IMR-90 (cell line): ENCODE measurements around the gene PRKAG1. TPM values are rescaled to one million over a fixed set of nuclear protein-coding genes. Genes with fewer than 3 reads are reported as not detected.

Source experiments
- ATAC-seq: fragments of 200-7000 bp; cut with Tn5 transposase; 2 replicates; pipeline ENCODE4 v1.9.1; 2020; ENCODE audit warnings: low read depth, mild to moderate bottlenecking, moderate library complexity
- BruUV-seq: library from RNA; stranded (reverse); fragments of 400-500 nt; replicated peaks from 2 replicates; lab custom pipeline; 2021; lab: Mats Ljungman, UMichigan
- CTCF ChIA-PET: fragments of 300-600 bp; formaldehyde crosslinking; extraction: SDS; loops from one replicate; lab custom pipeline; 2021; ENCODE audit warnings: antibody characterized with exemption; lab: Yijun Ruan, JAX
- POLR2A ChIA-PET: fragments of 300-600 bp; sonication (Branson Sonifier 250); formaldehyde crosslinking; loops from one replicate; lab custom pipeline; 2022; ENCODE audit warnings: antibody characterized with exemption; ENCODE audit not compliant: unreplicated experiment; lab: Charles Lee
- DNase-seq: peaks from one replicate; pipeline ENCODE4 v3.0.0; 2013
- H2AFZ ChIP-seq: replicated peaks from 2 replicates; pipeline ENCODE3; 2013; ENCODE audit warnings: low read length, mild to moderate bottlenecking; ENCODE audit not compliant: poor library complexity
- H2AK5ac ChIP-seq: 2 replicates; pipeline ENCODE4 v1.6.1; 2013; ENCODE audit warnings: low read depth, low read length, inconsistent platforms
- H2AK9ac ChIP-seq: replicated peaks from 2 replicates; pipeline ENCODE3; 2013; ENCODE audit warnings: mild to moderate bottlenecking, low read depth, low read length, moderate library complexity; ENCODE audit not compliant: poor library complexity
- H2BK120ac ChIP-seq: 2 replicates; pipeline ENCODE4 v1.6.1; 2013; ENCODE audit warnings: low read depth, low read length, inconsistent platforms
- H2BK15ac ChIP-seq: 3 replicates; pipeline ENCODE4 v1.6.1; 2013; ENCODE audit warnings: low read depth, low read length, inconsistent platforms
- H2BK20ac ChIP-seq: 2 replicates; pipeline ENCODE4 v1.6.1; 2013; ENCODE audit warnings: low read depth, mild to moderate bottlenecking, inconsistent platforms, low read length, moderate library complexity
- H2BK5ac ChIP-seq: 2 replicates; pipeline ENCODE4 v1.6.1; 2013; ENCODE audit warnings: mild to moderate bottlenecking, low read depth, low read length, inconsistent platforms; ENCODE audit not compliant: poor library complexity, severe bottlenecking
- H3K14ac ChIP-seq: replicated peaks from 2 replicates; pipeline ENCODE4 v1.6.1; 2013; ENCODE audit warnings: low read depth, low read length, inconsistent platforms
- H3K18ac ChIP-seq: 2 replicates; pipeline ENCODE4 v1.6.1; 2013; ENCODE audit warnings: low read depth, low read length, control low read depth
- H3K23ac ChIP-seq: 2 replicates; pipeline ENCODE4 v1.6.1; 2013; ENCODE audit warnings: low read depth, low read length, inconsistent platforms
- H3K27ac ChIP-seq: 2 replicates; pipeline ENCODE4 v1.5.1; 2013; ENCODE audit warnings: mild to moderate bottlenecking, control low read depth, low read length; ENCODE audit not compliant: insufficient read depth
- H3K27me3 ChIP-seq: 2 replicates; pipeline ENCODE4 v1.6.1; 2013; ENCODE audit warnings: low read length; ENCODE audit not compliant: control insufficient read depth, insufficient read depth
- H3K36me3 ChIP-seq: 2 replicates; pipeline ENCODE4 v1.6.1; 2013; ENCODE audit warnings: low read length, mixed read lengths; ENCODE audit not compliant: control insufficient read depth, insufficient read depth
- H3K4ac ChIP-seq: 2 replicates; pipeline ENCODE4 v1.6.1; 2013; ENCODE audit warnings: low read depth, low read length, inconsistent platforms
- H3K4me1 ChIP-seq: 2 replicates; pipeline ENCODE4 v1.6.1; 2013; ENCODE audit warnings: low read length, mixed read lengths; ENCODE audit not compliant: control insufficient read depth, insufficient read depth
- H3K4me2 ChIP-seq: 2 replicates; pipeline ENCODE4 v1.6.1; 2013; ENCODE audit warnings: low read depth, mild to moderate bottlenecking, control low read depth, low read length, moderate library complexity
- H3K4me3 ChIP-seq: 2 replicates; pipeline ENCODE4 v1.5.1; 2013; ENCODE audit warnings: low read depth, mild to moderate bottlenecking, control low read depth, low read length, moderate library complexity; ENCODE audit not compliant: insufficient read depth
- H3K56ac ChIP-seq: 2 replicates; pipeline ENCODE4 v1.6.1; 2013; ENCODE audit warnings: low read length, inconsistent platforms; ENCODE audit not compliant: insufficient read depth; ENCODE audit errors: extremely low read depth
- H3K79me1 ChIP-seq, 2 experiments: 2 replicates each; pipeline ENCODE4 v1.6.1; 2013; ENCODE audit warnings: low read length in 2 of 2, inconsistent platforms in 1 of 2, low read depth in 1 of 2
- H3K9ac ChIP-seq: 2 replicates; pipeline ENCODE4 v1.6.1; 2013; ENCODE audit warnings: low read depth, low read length, control low read depth
- H3K9me1 ChIP-seq: 2 replicates; pipeline ENCODE4 v1.6.1; 2013; ENCODE audit warnings: low read length, inconsistent platforms; ENCODE audit not compliant: insufficient read depth
- H3K9me3 ChIP-seq: 2 replicates; pipeline ENCODE4 v1.6.1; 2013; ENCODE audit warnings: low read length; ENCODE audit not compliant: control insufficient read depth, insufficient read depth
- H4K20me1 ChIP-seq: 2 replicates; pipeline ENCODE4 v1.6.1; 2013; ENCODE audit warnings: low read length, inconsistent platforms; ENCODE audit not compliant: insufficient read depth
- H4K5ac ChIP-seq: 2 replicates; pipeline ENCODE4 v1.6.1; 2013; ENCODE audit warnings: mild to moderate bottlenecking, low read depth, low read length, control low read depth
- H4K8ac ChIP-seq, 2 experiments: 2 replicates each; pipeline ENCODE4 v1.6.1; 2013; ENCODE audit warnings: low read depth in 2 of 2, low read length in 2 of 2, control low read depth in 1 of 2, inconsistent platforms in 1 of 2
- H4K91ac ChIP-seq: 2 replicates; pipeline ENCODE4 v1.6.1; 2013; ENCODE audit warnings: low read depth, low read length, inconsistent platforms; ENCODE audit not compliant: insufficient read depth
- BHLHE40 ChIP-seq: fragments of 150-350 bp; IDR thresholded peaks from 2 replicates; pipeline ENCODE4 v1.6.1; 2016; ENCODE audit warnings: mild to moderate bottlenecking, low read depth, low read length
- CHD1 ChIP-seq: IDR thresholded peaks from 2 replicates; pipeline ENCODE4 v1.6.1; 2012; ENCODE audit warnings: low read depth, low read length, improper control_type of control experiment
- MAFK ChIP-seq: IDR thresholded peaks from 2 replicates; pipeline ENCODE4 v1.6.1; 2012; ENCODE audit warnings: low read depth, low read length, improper control_type of control experiment
- MAZ ChIP-seq: IDR thresholded peaks from 2 replicates; pipeline ENCODE4 v1.6.1; 2012; ENCODE audit warnings: low read depth, mild to moderate bottlenecking, low read length, improper control_type of control experiment, moderate library complexity, borderline replicate concordance
- NFE2L2 ChIP-seq: fragments of 150-350 bp; IDR thresholded peaks from 2 replicates; pipeline ENCODE4 v1.6.1; 2016; ENCODE audit warnings: low read depth, mild to moderate bottlenecking, low read length
- POLR2A ChIP-seq: IDR thresholded peaks from 2 replicates; pipeline ENCODE4 v1.6.1; 2012; ENCODE audit warnings: mild to moderate bottlenecking, low read depth, low read length
- RAD21 ChIP-seq: IDR thresholded peaks from 2 replicates; pipeline ENCODE4 v1.6.1; 2012; ENCODE audit warnings: low read length, improper control_type of control experiment
- RCOR1 ChIP-seq: IDR thresholded peaks from 2 replicates; pipeline ENCODE4 v1.6.1; 2012; ENCODE audit warnings: mild to moderate bottlenecking, low read length, improper control_type of control experiment; ENCODE audit not compliant: insufficient replicate concordance
- RFX5 ChIP-seq: IDR thresholded peaks from 2 replicates; pipeline ENCODE4 v1.8.0; 2012; ENCODE audit warnings: low read depth, mild to moderate bottlenecking, low read length, moderate library complexity
- WGBS, 2 experiments: methylation state at CpG; one replicate each; pipeline versions ENCODE4 v1.1.5 to v1.1.7; 2013; ENCODE audit warnings: missing lambda C conversion rate in 2 of 2; ENCODE audit not compliant: insufficient read length in 1 of 2; ENCODE audit errors: extremely low coverage in 2 of 2; 5-methylcytosine and 5-hydroxymethylcytosine counted together
- dilution Hi-C: fragments of 300-500 bp; cut with HindIII; formaldehyde crosslinking; loops from one replicate; pipeline ENCODE4 v1.14.3; 2018; ENCODE audit warnings: low sequenced_read_pairs; ENCODE audit not compliant: unreplicated experiment
- in situ Hi-C: fragments of 300-500 bp; cut with MboI; formaldehyde crosslinking; loops from 3 replicates; pipeline ENCODE4 v1.14.3; 2019; ENCODE audit warnings: low sequenced_read_pairs, inconsistent platforms, mixed read lengths
- intact Hi-C: fragments of 100-400 bp; cut with micrococcal nuclease; formaldehyde crosslinking; loops from 2 replicates; pipeline ENCODE4 v1.10.0; 2022
- polyA plus RNA-seq, 3 experiments: library from polyadenylated mRNA; depleted of rRNA; stranded (reverse); fragments of >200 nt; gene quantifications; 2 replicates each; pipeline ENCODE4 v1.2.3, GENCODE V29; 2012; ENCODE audit warnings: low replicate concordance in 1 of 3
- total RNA-seq: library from RNA; depleted of rRNA; stranded (reverse); fragments of >200 nt; gene quantifications from 2 replicates; pipeline ENCODE4 v1.2.3, GENCODE V29; 2012
- TF ChIP-seq, protein P1 (sequence below): fragments of 150-350 bp; IDR thresholded peaks from 2 replicates; pipeline ENCODE4 v1.6.1; 2017; ENCODE audit warnings: mild to moderate bottlenecking, antibody characterized with exemption, low read length, low read depth
- TF ChIP-seq, protein P2 (sequence below): conservative IDR thresholded peaks from 2 replicates; pipeline ENCODE4 v1.5.1; 2012; ENCODE audit warnings: mild to moderate bottlenecking, low read depth, low read length, improper control_type of control experiment

The PRKAG1 gene
- total and polyA plus RNA-seq, 2 of the 4 experiments (the other 2 are of a cell fraction), result 81.1 to 106 TPM

DNA sequence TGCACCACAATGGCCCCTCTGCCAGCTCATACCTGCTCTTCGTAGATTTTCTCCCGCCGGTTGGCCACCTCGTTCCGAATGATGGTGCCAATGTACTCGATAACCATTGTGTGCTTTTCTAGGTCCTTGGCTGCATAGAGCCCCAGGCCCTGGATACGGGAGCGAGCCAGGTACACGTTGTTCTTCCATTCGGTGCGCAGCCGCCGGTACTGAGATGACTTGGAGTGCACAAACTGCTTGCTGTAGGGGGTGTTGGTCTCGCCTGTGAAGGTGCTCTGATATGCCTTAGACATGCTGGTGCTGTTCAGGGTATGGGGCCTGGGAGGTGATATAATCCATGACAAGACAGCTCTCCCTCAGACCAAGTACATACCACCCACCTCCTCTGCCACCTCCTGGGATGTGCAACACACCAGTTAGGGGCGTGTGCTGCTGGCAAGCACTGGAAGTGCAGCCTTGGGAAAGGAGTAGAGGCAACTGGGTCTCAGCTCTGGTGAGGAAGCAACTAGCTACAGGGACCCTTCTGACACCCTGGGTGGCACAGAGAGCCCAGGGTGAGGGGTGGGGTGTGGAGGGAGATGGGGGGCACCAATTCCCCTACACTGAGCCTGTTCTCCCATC is 4.1 kb upstream of the PRKAG1 start:
- no peak overlapping the region for H2BK15ac ChIP-seq
- no peak overlapping the region for H3K4me2 ChIP-seq
- no peak overlapping the region for H2BK5ac ChIP-seq
- no peaks in the 10 kb centered on the region for H3K27me3 ChIP-seq
- dilution Hi-C loops, result no loop called here
- H3K4me1 ChIP-seq, result peaks cover 3% of the 10 kb centered on the region
- no peak overlapping the region for H4K5ac ChIP-seq
- BruUV-seq, result no TSS peak
- no peaks in the 10 kb centered on the region for H3K9me3 ChIP-seq
- no peak overlapping the region for H3K27ac ChIP-seq
- TF ChIP-seq, protein P1, sequence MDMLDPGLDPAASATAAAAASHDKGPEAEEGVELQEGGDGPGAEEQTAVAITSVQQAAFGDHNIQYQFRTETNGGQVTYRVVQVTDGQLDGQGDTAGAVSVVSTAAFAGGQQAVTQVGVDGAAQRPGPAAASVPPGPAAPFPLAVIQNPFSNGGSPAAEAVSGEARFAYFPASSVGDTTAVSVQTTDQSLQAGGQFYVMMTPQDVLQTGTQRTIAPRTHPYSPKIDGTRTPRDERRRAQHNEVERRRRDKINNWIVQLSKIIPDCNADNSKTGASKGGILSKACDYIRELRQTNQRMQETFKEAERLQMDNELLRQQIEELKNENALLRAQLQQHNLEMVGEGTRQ, result no peak
- no peak for TF ChIP-seq RAD21
- TF ChIP-seq, protein P2, sequence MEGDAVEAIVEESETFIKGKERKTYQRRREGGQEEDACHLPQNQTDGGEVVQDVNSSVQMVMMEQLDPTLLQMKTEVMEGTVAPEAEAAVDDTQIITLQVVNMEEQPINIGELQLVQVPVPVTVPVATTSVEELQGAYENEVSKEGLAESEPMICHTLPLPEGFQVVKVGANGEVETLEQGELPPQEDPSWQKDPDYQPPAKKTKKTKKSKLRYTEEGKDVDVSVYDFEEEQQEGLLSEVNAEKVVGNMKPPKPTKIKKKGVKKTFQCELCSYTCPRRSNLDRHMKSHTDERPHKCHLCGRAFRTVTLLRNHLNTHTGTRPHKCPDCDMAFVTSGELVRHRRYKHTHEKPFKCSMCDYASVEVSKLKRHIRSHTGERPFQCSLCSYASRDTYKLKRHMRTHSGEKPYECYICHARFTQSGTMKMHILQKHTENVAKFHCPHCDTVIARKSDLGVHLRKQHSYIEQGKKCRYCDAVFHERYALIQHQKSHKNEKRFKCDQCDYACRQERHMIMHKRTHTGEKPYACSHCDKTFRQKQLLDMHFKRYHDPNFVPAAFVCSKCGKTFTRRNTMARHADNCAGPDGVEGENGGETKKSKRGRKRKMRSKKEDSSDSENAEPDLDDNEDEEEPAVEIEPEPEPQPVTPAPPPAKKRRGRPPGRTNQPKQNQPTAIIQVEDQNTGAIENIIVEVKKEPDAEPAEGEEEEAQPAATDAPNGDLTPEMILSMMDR, result no peak
- no peak for TF ChIP-seq MAZ
- no peak for TF ChIP-seq NFE2L2
- TF ChIP-seq RFX5, result no peak
- TF ChIP-seq POLR2A, result no peak
- TF ChIP-seq RCOR1, result no peak
- TF ChIP-seq BHLHE40, result no peak
- no peak for TF ChIP-seq CHD1
- no peak for TF ChIP-seq MAFK
- intact Hi-C loops, result no loop called here
- peaks cover 28 to 34% of the 10 kb centered on the region in 2 experiments for H3K79me1 ChIP-seq
- H4K8ac ChIP-seq, result no peak overlapping the region
- no peak overlapping the region for H2AK9ac ChIP-seq
- no peak overlapping the region for H4K91ac ChIP-seq
- no peak overlapping the region for H3K4ac ChIP-seq
- H2BK120ac ChIP-seq, result no peak overlapping the region
- H3K4me3 ChIP-seq, result no peak overlapping the region
- H3K36me3 ChIP-seq, result peaks cover 57% of the 10 kb centered on the region
- CTCF ChIA-PET, result interaction anchor here (0.7 kb wide), 1 partner anchor 21 kb away, joined by 3 read pairs; no protein-coding TSS in a partner anchor
- DNase-seq (no peak), ATAC-seq (no peak)
- H4K20me1 ChIP-seq, result peaks cover 6% of the 10 kb centered on the region; the same call in 1 of the 2 replicates
- in situ Hi-C loops, result no loop called here
- H3K9me1 ChIP-seq, result no peaks in the 10 kb centered on the region
- 94% methylated on average over 7 of the region's 15 CpGs; no CpG with 5 or more reads in 1 of the 2 experiments for WGBS, 2 experiments
- H2AFZ ChIP-seq, result no peak overlapping the region
- H3K9ac ChIP-seq, result no peak overlapping the region
- H3K23ac ChIP-seq, result no peak overlapping the region
- POLR2A ChIA-PET, result no interaction called here
- H3K14ac ChIP-seq, result no peak overlapping the region
- no peak overlapping the region for H2AK5ac ChIP-seq
- no peak overlapping the region for H3K18ac ChIP-seq
- H3K56ac ChIP-seq, result no peak overlapping the region
- no peak overlapping the region for H2BK20ac ChIP-seq
